Gastrocnemius medialis (tissue), 4 donors: ENCODE measurements around the gene EXD3. TPM values are rescaled to one million over a fixed set of nuclear protein-coding genes. Genes with fewer than 3 reads are reported as not detected.
"Not testable (repeated sequence)": the region's sequence is repeated elsewhere in the genome, so short reads cannot be mapped to it uniquely, and the experiment has no call there.

Experiments used
- ATAC-seq, 2 donors: fragments of 150-250 bp; one replicate each; pipeline ENCODE4 v1.9.1; 2016
- DNase-seq, 2 donors: peaks; one replicate each; pipeline ENCODE4 v3.0.0-alpha.2; 2019
- H3K27ac ChIP-seq, 4 donors: fragments of 200-600 bp; sonication (generic); 1 replicate in 1 of 4; 2 replicates in 3 of 4; pipeline ENCODE4 v1.5.1; 2016 to 2018; ENCODE audit warnings: mild to moderate bottlenecking in 2 of 4, moderate library complexity in 1 of 4
- H3K27me3 ChIP-seq, 3 donors: fragments of 200-600 bp; sonication (generic) in 2 of 3; 1 replicate in 1 of 3; 2 replicates in 2 of 3; pipeline versions ENCODE4 v1.5.1 to v1.6.0; 2016 to 2019; ENCODE audit warnings: mild to moderate bottlenecking in 1 of 3, moderate library complexity in 1 of 3
- H3K36me3 ChIP-seq, 2 donors: fragments of 200-600 bp; sonication (generic) in 1 of 2; one replicate each; pipeline ENCODE4 v1.5.1; 2017 to 2018
- H3K4me1 ChIP-seq, 2 donors: fragments of 200-600 bp; sonication (generic) in 1 of 2; one replicate each; pipeline ENCODE4 v1.5.1; 2016 to 2017; ENCODE audit warnings: mild to moderate bottlenecking in 2 of 2
- H3K4me3 ChIP-seq, 4 donors: fragments of 200-600 bp; sonication (generic) in 3 of 4; 1 replicate in 1 of 4; 2 replicates in 3 of 4; pipeline ENCODE4 v1.5.1; 2016 to 2019; ENCODE audit warnings: mild to moderate bottlenecking in 2 of 4
- H3K9me3 ChIP-seq, 3 donors: fragments of 200-600 bp; sonication (generic) in 2 of 3; 1 replicate in 1 of 3; 2 replicates in 2 of 3; pipeline ENCODE4 v1.5.1; 2016 to 2019
- CTCF ChIP-seq, 5 experiments: fragments of 450-650 bp in 3 of 5; fragments of 200-600 bp in 2 of 5; sonication (generic) in 2 of 5; IDR thresholded peaks in 4 of 5; conservative IDR thresholded peaks in 1 of 5; 1 replicate in 4 of 5; 2 replicates in 1 of 5; pipeline ENCODE4 v1.5.1; 2016 to 2019; ENCODE audit warnings: antibody characterized with exemption in 5 of 5, mild to moderate bottlenecking in 3 of 5, moderate library complexity in 3 of 5
- POLR2A ChIP-seq, 2 donors: fragments of 450-650 bp; IDR thresholded peaks; one replicate each; pipeline ENCODE4 v1.6.1; 2017; ENCODE audit warnings: antibody characterized with exemption in 2 of 2, mild to moderate bottlenecking in 2 of 2, moderate library complexity in 2 of 2
- in situ Hi-C, 4 donors: fragments of 200-750 bp; cut with MboI; loops; one replicate each; pipeline versions ENCODE4 v1.15.0 to v1.8.0; 2017; ENCODE audit warnings: low sequenced_read_pairs in 4 of 4
- intact Hi-C: fragments of 100-400 bp; cut with DNase I; formaldehyde crosslinking; loops from one replicate; pipeline ENCODE4 v1.15.1; 2023; ENCODE audit warnings: low total_unique reads
- total RNA-seq, 4 donors: library from RNA; depleted of rRNA; stranded (reverse); fragments of >200 nt; gene quantifications; one replicate each; pipeline versions ENCODE4 v1.1.0 to v1.2.3, GENCODE V29; 2016

The EXD3 gene
- total RNA-seq, 4 donors from 2014 or later = 4.8 to 12.5 (median 6.4) TPM

GRCh38 chr9:137380606-137381005, 42.4 kb downstream of the EXD3 start:
- intact Hi-C loops = no loop called here
- ATAC-seq = no peak
- H3K36me3 ChIP-seq = no peaks in the 10 kb centered on the region
- no peaks in the 10 kb centered on the region for H3K4me1 ChIP-seq
- DNase-seq = no peak
- H3K27ac ChIP-seq = no peak overlapping the region
- no peaks in the 10 kb centered on the region for H3K27me3 ChIP-seq
- no peak overlapping the region for H3K4me3 ChIP-seq
- no peak for TF ChIP-seq CTCF (IDR thresholded peaks at IDR 0.05 in 4 of 5, conservative IDR thresholded peaks at IDR 0.05 in 1 of 5)
- no peak for TF ChIP-seq POLR2A (IDR thresholded peaks at IDR 0.05)
- in situ Hi-C loops = no loop called here
- no peaks in the 10 kb centered on the region for H3K9me3 ChIP-seq

- no peak for ATAC-seq
- no peaks in the 10 kb centered on the region for H3K9me3 ChIP-seq
- no peaks in the 10 kb centered on the region for H3K4me1 ChIP-seq
- no peak overlapping the region for H3K4me3 ChIP-seq
- no peaks in the 10 kb centered on the region for H3K27me3 ChIP-seq
- H3K27ac ChIP-seq = no peak overlapping the region
- no peak for TF ChIP-seq POLR2A (IDR thresholded peaks at IDR 0.05)
- no peak for TF ChIP-seq CTCF (IDR thresholded peaks at IDR 0.05 in 4 of 5, conservative IDR thresholded peaks at IDR 0.05 in 1 of 5)
- H3K36me3 ChIP-seq = no peaks in the 10 kb centered on the region
- intact Hi-C loops (no loop called here), in situ Hi-C loops (no loop called here)
- DNase-seq = no peak
Observed at GRCh38 chr9:137380171-137380570, 42.8 kb downstream of the EXD3 start.

- no peaks in the 10 kb centered on the region for H3K9me3 ChIP-seq
- no peak for DNase-seq
- intact Hi-C loops (no loop called here), in situ Hi-C loops (no loop called here)
- H3K36me3 ChIP-seq = no peaks in the 10 kb centered on the region
- no peaks in the 10 kb centered on the region for H3K27me3 ChIP-seq
- no peak overlapping the region for H3K4me3 ChIP-seq
- ATAC-seq = no peak
- no peak overlapping the region for H3K27ac ChIP-seq
- no peak for TF ChIP-seq POLR2A (IDR thresholded peaks at IDR 0.05)
- no peaks in the 10 kb centered on the region for H3K4me1 ChIP-seq
Observed at GRCh38 chr9:137379761-137380161, 43.2 kb downstream of the EXD3 start.

- DNase-seq, H3K27ac ChIP-seq, H3K4me3 ChIP-seq, H3K27me3 ChIP-seq, in situ Hi-C loops, ATAC-seq, H3K9me3 ChIP-seq, intact Hi-C loops, H3K36me3 ChIP-seq, H3K4me1 ChIP-seq: not testable (repeated sequence)
Observed at GRCh38 chr9:137378688-137379410, 44.1 kb downstream of the EXD3 start.

GRCh38 chr9:137376386-137376785, 46.6 kb downstream of the EXD3 start:
- Histone ChIP-seq H3K4me1 (no peaks in the 10 kb centered on the region), H3K4me3 (no peak overlapping the region), H3K27me3 (no peaks in the 10 kb centered on the region), H3K9me3 (no peaks in the 10 kb centered on the region), H3K36me3 (no peaks in the 10 kb centered on the region), H3K27ac (no peak overlapping the region)
- ATAC-seq (no peak), DNase-seq (no peak)
- intact Hi-C loops (no loop called here), in situ Hi-C loops (no loop called here)
- TF ChIP-seq CTCF (IDR thresholded peaks at IDR 0.05 in 4 of 5, conservative IDR thresholded peaks at IDR 0.05 in 1 of 5) (no peak), POLR2A (IDR thresholded peaks at IDR 0.05) (no peak)
